Left ventricle myocardium inferior (tissue), 1 donor: ENCODE results near the gene GARIN3. TPM values are rescaled to one million over a fixed set of nuclear protein-coding genes. Genes with fewer than 3 reads are reported as not detected.

Experiments
- DNase-seq: peaks from one replicate; pipeline ENCODE4 v3.0.0-alpha.2; 2020
- H3K27ac ChIP-seq: fragments of 200-600 bp; replicated peaks from 2 replicates; pipeline ENCODE4 v1.8.0; 2021
- H3K27me3 ChIP-seq: fragments of 200-600 bp; 2 replicates; pipeline ENCODE4 v1.8.0; 2021; ENCODE audit warnings: low read depth
- H3K36me3 ChIP-seq: fragments of 200-600 bp; 2 replicates; pipeline ENCODE4 v1.8.0; 2021
- H3K4me1 ChIP-seq: fragments of 200-600 bp; 2 replicates; pipeline ENCODE4 v1.8.0; 2021
- H3K4me3 ChIP-seq: fragments of 200-600 bp; 2 replicates; pipeline ENCODE4 v1.8.0; 2021; ENCODE audit warnings: mild to moderate bottlenecking, moderate library complexity
- H3K9me3 ChIP-seq: fragments of 200-600 bp; replicated peaks from 2 replicates; pipeline ENCODE4 v1.8.0; 2021
- CTCF ChIP-seq: fragments of 200-600 bp; IDR thresholded peaks from 2 replicates; pipeline ENCODE4 v1.8.0; 2021; ENCODE audit warnings: antibody characterized with exemption, mild to moderate bottlenecking, borderline replicate concordance
- intact Hi-C: fragments of 100-400 bp; cut with micrococcal nuclease; formaldehyde crosslinking; loops from one replicate; pipeline ENCODE4 v1.11.0; 2022
- total RNA-seq: library from RNA; stranded (reverse); fragmentation: NEBNext Ultra II Directional; extraction: Animal tissue kit (Norgen Biotek cat#: 25700); gene quantifications from one replicate; pipeline ENCODE4 v1.2.1, GENCODE V29; 2021
- donor health status: DM: no; HTN: yes; CAD: no; lungs with severe emphysema.

Gene GARIN3
- total RNA-seq, 1 donor from 2014 or later = not detected

- TF ChIP-seq CTCF = no peak
- DNase-seq = no peak
- no peak overlapping the region for H3K27ac ChIP-seq
- peaks cover 37% of the 10 kb centered on the region for H3K27me3 ChIP-seq
- no peaks in the 10 kb centered on the region for H3K4me1 ChIP-seq
- no peaks in the 10 kb centered on the region for H3K36me3 ChIP-seq
- no peaks in the 10 kb centered on the region for H3K9me3 ChIP-seq
- H3K4me3 ChIP-seq = no peak overlapping the region
- intact Hi-C loops = no loop called here
Measured at GRCh38 chr5:157172403-157172802, 6.3 kb upstream of the GARIN3 start.

- no peak for DNase-seq
- Histone ChIP-seq H3K9me3 (no peaks in the 10 kb centered on the region), H3K4me3 (no peak overlapping the region), H3K36me3 (no peaks in the 10 kb centered on the region), H3K4me1 (no peaks in the 10 kb centered on the region), H3K27ac (no peak overlapping the region), H3K27me3 (peaks cover 54% of the 10 kb centered on the region)
- intact Hi-C loops = no loop called here
- no peak for TF ChIP-seq CTCF
Measured at GRCh38 chr5:157168286-157168685, 2.2 kb upstream of the GARIN3 start.

- Histone ChIP-seq H3K9me3 (no peaks in the 10 kb centered on the region), H3K4me3 (no peak overlapping the region), H3K36me3 (no peaks in the 10 kb centered on the region), H3K27me3 (peaks cover 64% of the 10 kb centered on the region), H3K4me1 (no peaks in the 10 kb centered on the region), H3K27ac (no peak overlapping the region)
- no peak for DNase-seq
- no peak for TF ChIP-seq CTCF
- intact Hi-C loops = no loop called here
Measured at GRCh38 chr5:157167214-157167621, 1.2 kb upstream of the GARIN3 start.

GRCh38 chr5:157165668-157166067, 396 bp downstream of the GARIN3 start:
- H3K4me3 ChIP-seq = no peak overlapping the region
- intact Hi-C loops = no loop called here
- peaks cover 71% of the 10 kb centered on the region for H3K27me3 ChIP-seq

GRCh38 chr5:157165261-157165660, 803 bp downstream of the GARIN3 start:
- no peaks in the 10 kb centered on the region for H3K9me3 ChIP-seq
- no peak for DNase-seq
- TF ChIP-seq CTCF = no peak
- no peak overlapping the region for H3K27ac ChIP-seq
- no peaks in the 10 kb centered on the region for H3K4me1 ChIP-seq
- intact Hi-C loops = no loop called here
- no peak overlapping the region for H3K4me3 ChIP-seq
- peaks cover 71% of the 10 kb centered on the region for H3K27me3 ChIP-seq
- no peaks in the 10 kb centered on the region for H3K36me3 ChIP-seq

More at GRCh38 chr5:157165668-157166067, 396 bp downstream of the GARIN3 start:
- H3K4me1 ChIP-seq = no peaks in the 10 kb centered on the region
- H3K27ac ChIP-seq = no peak overlapping the region
- no peaks in the 10 kb centered on the region for H3K36me3 ChIP-seq
- no peak for DNase-seq
- TF ChIP-seq CTCF = no peak
- H3K9me3 ChIP-seq = no peaks in the 10 kb centered on the region

GRCh38 chr5:157164521-157164920, 1.5 kb downstream of the GARIN3 start:
- DNase-seq = no peak
- no peak for TF ChIP-seq CTCF
- H3K36me3 ChIP-seq = no peaks in the 10 kb centered on the region
- H3K4me3 ChIP-seq = no peak overlapping the region
- no peaks in the 10 kb centered on the region for H3K9me3 ChIP-seq
- intact Hi-C loops = no loop called here
- H3K27ac ChIP-seq = no peak overlapping the region
- peaks cover 71% of the 10 kb centered on the region for H3K27me3 ChIP-seq
- H3K4me1 ChIP-seq = no peaks in the 10 kb centered on the region
